ENCODE measurements around the gene CLIC6.
"Not testable (repeated sequence)": the region's sequence is repeated elsewhere in the genome, so short reads cannot be mapped to it uniquely, and the experiment has no call there.

CLIC6 gene

GRCh38 chr21:34715518-34715917 is 46.7 kb downstream of the CLIC6 start:
- ATAC-seq: no peak
- TF ChIP-seq CREB5 (CRISPR knock-in tag; IDR thresholded peaks at IDR 0.05; ENCODE audit: low read depth): no peak

GRCh38 chr21:34715985-34716596 is 47.3 kb downstream of the CLIC6 start:
- ATAC-seq: no peak
- TF ChIP-seq PPARA (CRISPR knock-in tag; IDR thresholded peaks at IDR 0.05; ENCODE audit: borderline replicate concordance): no peak
- TF ChIP-seq CREB5 (CRISPR knock-in tag; IDR thresholded peaks at IDR 0.05; ENCODE audit: low read depth): no peak
- no peak for TF ChIP-seq SNAI2 (CRISPR knock-in tag; IDR thresholded peaks at IDR 0.05)
- TF ChIP-seq CSDC2 (CRISPR knock-in tag; IDR thresholded peaks at IDR 0.05): no peak
- TF ChIP-seq PATZ1 (CRISPR knock-in tag; IDR thresholded peaks at IDR 0.05; ENCODE audit: borderline replicate concordance): no peak
- TF ChIP-seq ZNF8 (CRISPR knock-in tag; IDR thresholded peaks at IDR 0.05): no peak
- TF ChIP-seq ZNF565 (CRISPR knock-in tag; conservative IDR thresholded peaks at IDR 0.05; ENCODE audit: low read depth): no peak
- TF ChIP-seq RARB (CRISPR knock-in tag; IDR thresholded peaks at IDR 0.05): no peak

- ATAC-seq: not testable (repeated sequence)
Measured at GRCh38 chr21:34718529-34718928, 49.7 kb downstream of the CLIC6 start.

- ATAC-seq: no peak; the same call in 2 of the 3 replicates
- TF ChIP-seq PPARA (CRISPR knock-in tag; IDR thresholded peaks at IDR 0.05; ENCODE audit: borderline replicate concordance) (no peak), GLIS3 (CRISPR knock-in tag; IDR thresholded peaks at IDR 0.05) (no peak), ZNF8 (CRISPR knock-in tag; IDR thresholded peaks at IDR 0.05) (no peak), RARB (CRISPR knock-in tag; IDR thresholded peaks at IDR 0.05) (no peak), CREB5 (CRISPR knock-in tag; IDR thresholded peaks at IDR 0.05; ENCODE audit: low read depth) (no peak), ISL1 (CRISPR knock-in tag; IDR thresholded peaks at IDR 0.05) (no peak), TCF4 (CRISPR knock-in tag; IDR thresholded peaks at IDR 0.05; ENCODE audit: borderline replicate concordance) (no peak), ZC3H10 (CRISPR knock-in tag; IDR thresholded peaks at IDR 0.05) (no peak), ARNTL (CRISPR knock-in tag; IDR thresholded peaks at IDR 0.05; ENCODE audit: borderline replicate concordance, low read depth) (no peak), ZFP3 (CRISPR knock-in tag; IDR thresholded peaks at IDR 0.05) (no peak), ZNF565 (CRISPR knock-in tag; conservative IDR thresholded peaks at IDR 0.05; ENCODE audit: low read depth) (no peak), CSDC2 (CRISPR knock-in tag; IDR thresholded peaks at IDR 0.05) (no peak), ZFP30 (CRISPR knock-in tag; IDR thresholded peaks at IDR 0.05) (no peak)
Measured at GRCh38 chr21:34722684-34723300, 54.0 kb downstream of the CLIC6 start.

- ATAC-seq: no peak
- no peak for TF ChIP-seq ZNF8 (CRISPR knock-in tag; IDR thresholded peaks at IDR 0.05)
- no peak for TF ChIP-seq POU6F1 (CRISPR knock-in tag; IDR thresholded peaks at IDR 0.05; ENCODE audit: borderline replicate concordance, low read depth)
- no peak for TF ChIP-seq ZFP3 (CRISPR knock-in tag; IDR thresholded peaks at IDR 0.05)
- TF ChIP-seq CREB5 (CRISPR knock-in tag; IDR thresholded peaks at IDR 0.05; ENCODE audit: low read depth): no peak
- TF ChIP-seq ZC3H10 (CRISPR knock-in tag; IDR thresholded peaks at IDR 0.05): no peak
- no peak for TF ChIP-seq ZNF565 (CRISPR knock-in tag; conservative IDR thresholded peaks at IDR 0.05; ENCODE audit: low read depth)
- TF ChIP-seq SNAI2 (CRISPR knock-in tag; IDR thresholded peaks at IDR 0.05): no peak
- no peak for TF ChIP-seq CSDC2 (CRISPR knock-in tag; IDR thresholded peaks at IDR 0.05)
- TF ChIP-seq ZFP30 (CRISPR knock-in tag; IDR thresholded peaks at IDR 0.05): no peak
- TF ChIP-seq TSHZ2 (CRISPR knock-in tag; IDR thresholded peaks at IDR 0.05): no peak
- no peak for TF ChIP-seq ISL1 (CRISPR knock-in tag; IDR thresholded peaks at IDR 0.05)
- no peak for TF ChIP-seq PPARA (CRISPR knock-in tag; IDR thresholded peaks at IDR 0.05; ENCODE audit: borderline replicate concordance)
- no peak for TF ChIP-seq ESRRG (CRISPR knock-in tag; IDR thresholded peaks at IDR 0.05)
Measured at GRCh38 chr21:34724131-34724856, 55.5 kb downstream of the CLIC6 start.
